NB4 (cell line): ENCODE measurements around the gene ZC3H12D.

ENCODE experiments used
- CTCF ChIP-seq: IDR thresholded peaks from one replicate; pipeline ENCODE4 v1.5.1; 2012; ENCODE audit warnings: low read depth, low read length
- MAX ChIP-seq: IDR thresholded peaks from 2 replicates; pipeline ENCODE4 v1.6.1; 2011; ENCODE audit warnings: low read depth, low read length
- MYC ChIP-seq: IDR thresholded peaks from 2 replicates; pipeline ENCODE4 v1.6.1; 2011; ENCODE audit warnings: low read depth, low read length
- POLR2A ChIP-seq: IDR thresholded peaks from 2 replicates; pipeline ENCODE4 v1.6.1; 2011; ENCODE audit warnings: mild to moderate bottlenecking; ENCODE audit not compliant: insufficient read length; ENCODE audit errors: extremely low read depth

GRCh38 chr6:149478631-149479314, 6.0 kb downstream of the ZC3H12D start:
- no peak for TF ChIP-seq POLR2A
- TF ChIP-seq CTCF, result no peak
- TF ChIP-seq MYC, result no peak
- no peak for TF ChIP-seq MAX
